ENCODE measurements around the gene PGLYRP4.

DNA sequence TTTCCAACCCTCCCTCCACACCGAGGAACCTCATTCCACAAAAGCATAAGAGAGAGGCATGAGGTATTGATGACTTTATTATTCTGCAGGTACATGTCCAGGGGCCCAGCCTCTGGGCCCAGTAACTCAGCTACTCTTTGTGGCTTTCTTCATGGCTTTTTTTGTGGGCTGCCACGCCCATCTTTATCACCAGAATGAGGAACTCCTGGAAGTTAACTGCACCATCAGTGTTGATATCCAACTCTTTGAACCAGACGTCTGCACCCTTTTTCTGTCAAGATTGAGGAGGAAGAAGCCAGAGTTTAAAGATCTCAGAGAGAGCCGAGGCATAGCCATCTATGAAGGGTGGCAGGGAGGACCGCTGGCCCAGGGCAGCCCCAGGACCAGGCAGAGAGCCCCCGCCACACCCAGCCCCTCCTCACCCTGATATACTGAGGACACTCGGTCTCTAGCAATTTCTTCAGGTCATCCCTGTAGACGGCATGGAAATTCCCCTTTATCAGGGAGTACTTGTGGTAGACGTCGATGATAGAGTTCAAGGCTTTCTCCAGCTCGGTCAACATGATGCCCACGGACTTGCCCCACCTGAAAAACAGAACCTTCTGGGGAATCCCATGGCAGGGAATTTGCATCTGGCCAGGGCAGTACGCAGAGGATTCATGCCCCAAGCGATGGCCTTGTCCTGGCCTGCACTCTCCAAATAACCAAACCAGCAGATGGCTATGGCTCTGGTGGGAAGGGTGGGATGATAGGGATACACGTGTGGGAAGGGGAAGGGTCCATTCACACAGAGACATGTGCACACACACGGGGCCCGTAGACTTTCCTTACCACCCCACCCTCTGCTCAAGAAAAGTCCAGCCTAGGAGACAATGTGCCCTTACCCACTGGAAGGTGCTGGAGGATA lies 41.6 kb upstream of the PGLYRP4 start:
- no peak for TF ChIP-seq EZH2 (IDR thresholded peaks at IDR 0.05; ENCODE audit: borderline replicate concordance, low read length)
- TF ChIP-seq CTCF (conservative IDR thresholded peaks at IDR 0.05 in 1 of 2, IDR thresholded peaks at IDR 0.05 in 1 of 2; ENCODE audit: extremely low read depth in 1 of 2, insufficient read depth in 1 of 2, low read depth in 1 of 2, low read length in 2 of 2), result no peak
